ENCODE results near the gene ITPR1.

Gene ITPR1

DNA sequence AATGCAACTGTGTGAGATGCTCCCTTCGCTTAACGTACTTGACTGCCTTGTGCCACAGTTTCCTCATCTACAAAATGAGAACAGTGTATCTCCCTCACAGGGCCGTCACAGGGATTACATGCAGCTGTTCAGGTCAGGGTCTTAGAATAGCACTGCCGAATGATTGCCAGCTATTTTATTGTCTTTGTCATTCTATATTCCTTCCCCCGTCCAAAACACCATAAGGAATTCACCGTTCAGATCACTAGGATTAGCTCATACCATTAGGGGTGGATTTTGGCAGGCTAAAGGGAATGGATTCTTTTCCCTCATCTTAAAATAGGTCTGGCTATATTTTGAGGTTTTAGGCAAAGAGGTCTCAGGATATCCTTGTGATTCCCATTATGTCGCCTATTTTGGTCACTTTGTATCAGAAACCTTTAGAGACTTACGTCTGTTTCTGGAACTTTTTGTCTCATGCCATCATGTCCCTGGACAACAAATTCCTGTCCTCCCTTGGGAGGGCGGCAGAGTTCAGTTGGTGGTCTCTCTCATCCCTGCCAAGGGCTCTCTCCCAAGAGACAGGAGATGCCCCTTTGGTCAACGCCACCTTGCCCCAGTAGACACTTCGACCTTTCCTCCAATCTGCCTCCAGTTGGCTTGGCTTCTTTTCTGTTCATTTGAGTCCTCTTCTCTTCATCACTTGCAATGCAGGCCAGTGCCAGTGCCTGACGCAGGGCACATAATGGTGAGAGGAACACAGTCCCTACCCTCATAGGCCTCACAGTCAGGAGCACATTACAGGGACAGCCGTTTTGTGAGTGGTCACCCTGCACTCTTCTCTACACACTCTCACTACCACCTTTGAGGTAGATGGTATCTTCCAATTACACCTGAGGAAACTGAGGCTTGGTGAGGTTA lies 314.5 kb downstream of the ITPR1 start:
- no peak for DNase-seq (ENCODE audit: low read depth)
- H3K4me3 ChIP-seq (ENCODE audit: low read depth, low read length), result no peak overlapping the region
- TF ChIP-seq MAX (IDR thresholded peaks at IDR 0.05; ENCODE audit: low read depth, low read length) (no peak), POLR2A (IDR thresholded peaks at IDR 0.05; ENCODE audit: extremely low read depth, insufficient read length) (no peak), MYC (IDR thresholded peaks at IDR 0.05; ENCODE audit: low read depth, low read length) (no peak)
- TF ChIP-seq, protein P1, sequence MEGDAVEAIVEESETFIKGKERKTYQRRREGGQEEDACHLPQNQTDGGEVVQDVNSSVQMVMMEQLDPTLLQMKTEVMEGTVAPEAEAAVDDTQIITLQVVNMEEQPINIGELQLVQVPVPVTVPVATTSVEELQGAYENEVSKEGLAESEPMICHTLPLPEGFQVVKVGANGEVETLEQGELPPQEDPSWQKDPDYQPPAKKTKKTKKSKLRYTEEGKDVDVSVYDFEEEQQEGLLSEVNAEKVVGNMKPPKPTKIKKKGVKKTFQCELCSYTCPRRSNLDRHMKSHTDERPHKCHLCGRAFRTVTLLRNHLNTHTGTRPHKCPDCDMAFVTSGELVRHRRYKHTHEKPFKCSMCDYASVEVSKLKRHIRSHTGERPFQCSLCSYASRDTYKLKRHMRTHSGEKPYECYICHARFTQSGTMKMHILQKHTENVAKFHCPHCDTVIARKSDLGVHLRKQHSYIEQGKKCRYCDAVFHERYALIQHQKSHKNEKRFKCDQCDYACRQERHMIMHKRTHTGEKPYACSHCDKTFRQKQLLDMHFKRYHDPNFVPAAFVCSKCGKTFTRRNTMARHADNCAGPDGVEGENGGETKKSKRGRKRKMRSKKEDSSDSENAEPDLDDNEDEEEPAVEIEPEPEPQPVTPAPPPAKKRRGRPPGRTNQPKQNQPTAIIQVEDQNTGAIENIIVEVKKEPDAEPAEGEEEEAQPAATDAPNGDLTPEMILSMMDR (IDR thresholded peaks at IDR 0.05; ENCODE audit: low read depth, low read length), result no peak

DNA sequence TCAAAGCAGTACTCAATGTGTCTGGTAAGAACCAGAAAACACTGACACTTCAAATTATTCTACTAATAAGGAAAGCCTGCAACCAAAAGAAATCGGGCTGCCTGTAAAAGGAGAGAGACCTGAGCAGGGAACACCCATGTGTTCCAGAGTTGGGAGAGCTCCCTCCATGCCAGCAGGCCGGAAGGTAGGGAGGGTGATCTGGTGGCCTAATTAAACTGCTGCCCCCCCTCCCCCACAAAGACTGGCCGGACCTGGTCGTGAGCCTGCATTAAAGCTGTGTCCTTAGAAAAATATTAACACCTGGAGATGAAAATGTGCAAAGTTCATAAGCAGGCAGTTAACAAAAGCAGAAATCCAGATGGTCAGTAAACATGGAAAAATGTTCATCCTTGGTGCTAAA lies 315.5 kb downstream of the ITPR1 start:
- no peak overlapping the region for H3K4me3 ChIP-seq (ENCODE audit: low read depth, low read length)
- TF ChIP-seq POLR2A (IDR thresholded peaks at IDR 0.05; ENCODE audit: extremely low read depth, insufficient read length) (no peak), MAX (IDR thresholded peaks at IDR 0.05; ENCODE audit: low read depth, low read length) (no peak), MYC (IDR thresholded peaks at IDR 0.05; ENCODE audit: low read depth, low read length) (no peak)
- TF ChIP-seq, protein P1 (IDR thresholded peaks at IDR 0.05; ENCODE audit: low read depth, low read length), result no peak
- DNase-seq (ENCODE audit: low read depth), result no peak

DNA sequence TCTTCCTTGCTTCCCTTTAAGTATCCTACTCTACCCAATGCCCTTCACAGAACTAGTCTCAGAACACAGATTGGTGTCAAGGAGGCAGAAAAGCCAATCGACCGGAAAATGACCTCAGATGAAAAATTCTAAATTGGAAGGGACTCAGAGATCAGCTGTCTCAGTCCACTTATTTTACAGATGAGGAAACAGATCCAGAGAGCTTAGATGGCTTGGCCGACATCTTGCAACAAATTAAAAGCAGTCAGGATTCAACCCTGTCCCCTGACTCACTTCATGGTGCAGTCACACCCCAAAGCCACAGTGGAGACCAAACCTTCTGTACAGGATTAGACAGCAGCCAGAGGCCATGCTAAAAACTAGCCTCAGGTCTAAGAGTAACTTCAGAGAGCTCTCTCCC lies 316.8 kb downstream of the ITPR1 start:
- TF ChIP-seq, protein P1 (IDR thresholded peaks at IDR 0.05; ENCODE audit: low read depth, low read length), result no peak
- TF ChIP-seq POLR2A (IDR thresholded peaks at IDR 0.05; ENCODE audit: extremely low read depth, insufficient read length) (no peak), MYC (IDR thresholded peaks at IDR 0.05; ENCODE audit: low read depth, low read length) (no peak), MAX (IDR thresholded peaks at IDR 0.05; ENCODE audit: low read depth, low read length) (no peak)
- no peak for DNase-seq (ENCODE audit: low read depth)
- H3K4me3 ChIP-seq (ENCODE audit: low read depth, low read length), result no peak overlapping the region

- DNase-seq (ENCODE audit: low read depth), result no peak
- TF ChIP-seq POLR2A (IDR thresholded peaks at IDR 0.05; ENCODE audit: extremely low read depth, insufficient read length) (no peak), MAX (IDR thresholded peaks at IDR 0.05; ENCODE audit: low read depth, low read length) (no peak), MYC (IDR thresholded peaks at IDR 0.05; ENCODE audit: low read depth, low read length) (no peak)
- TF ChIP-seq, protein P1 (IDR thresholded peaks at IDR 0.05; ENCODE audit: low read depth, low read length), result no peak
- no peak overlapping the region for H3K4me3 ChIP-seq (ENCODE audit: low read depth, low read length)
These were observed 319.4 kb downstream of the ITPR1 start for GRCh38 chr3:4812591-4812990.

GRCh38 chr3:4813909-4814304 lies 320.8 kb downstream of the ITPR1 start:
- TF ChIP-seq MAX (IDR thresholded peaks at IDR 0.05; ENCODE audit: low read depth, low read length) (no peak), POLR2A (IDR thresholded peaks at IDR 0.05; ENCODE audit: extremely low read depth, insufficient read length) (no peak)
- TF ChIP-seq, protein P1 (IDR thresholded peaks at IDR 0.05; ENCODE audit: low read depth, low read length), result no peak
- H3K4me3 ChIP-seq (ENCODE audit: low read depth, low read length), result peak overlapping the region; percentile 35
- DNase-seq (ENCODE audit: low read depth), result peak; percentile 81

Data from NB4 (cell line).